NT2/D1 (cell line): Measurements from ENCODE around the gene SEPTIN12.

Experiments
- DNase-seq: peaks from one replicate; pipeline ENCODE4 v3.0.0-alpha.2; 2011; ENCODE audit warnings: low read depth, low spot score
- H3K27me3 ChIP-seq: 2 replicates; pipeline ENCODE4 v1.6.0; 2011; ENCODE audit warnings: mild to moderate bottlenecking; ENCODE audit not compliant: insufficient read length, insufficient read depth
- H3K36me3 ChIP-seq: 2 replicates; pipeline ENCODE4 v1.6.1; 2011; ENCODE audit warnings: mild to moderate bottlenecking, low read length, mixed read lengths; ENCODE audit not compliant: insufficient read depth, insufficient read length
- H3K4me1 ChIP-seq: 2 replicates; pipeline ENCODE4 v1.5.1; 2011; ENCODE audit not compliant: insufficient read depth, insufficient read length
- H3K4me3 ChIP-seq: 2 replicates; pipeline ENCODE4 v1.5.1; 2011; ENCODE audit warnings: low read depth; ENCODE audit not compliant: insufficient read length
- H3K9ac ChIP-seq: 2 replicates; pipeline ENCODE4 v1.6.0; 2011; ENCODE audit warnings: low read depth; ENCODE audit not compliant: insufficient read length
- H3K9me3 ChIP-seq: 2 replicates; pipeline ENCODE4 v1.5.1; 2011; ENCODE audit warnings: mild to moderate bottlenecking, low read length; ENCODE audit not compliant: insufficient read depth
- SUZ12 ChIP-seq: IDR thresholded peaks from 2 replicates; pipeline ENCODE4 v1.6.1; 2011; ENCODE audit not compliant: insufficient read length, insufficient read depth; ENCODE audit errors: extremely low read depth
- YY1 ChIP-seq: IDR thresholded peaks from 2 replicates; pipeline ENCODE4 v1.6.1; 2011; ENCODE audit not compliant: insufficient read length, insufficient read depth
- ZNF274 ChIP-seq: IDR thresholded peaks from 2 replicates; pipeline ENCODE4 v1.6.1; 2011; ENCODE audit warnings: mild to moderate bottlenecking, low read depth, low read length

SEPTIN12 gene

DNA sequence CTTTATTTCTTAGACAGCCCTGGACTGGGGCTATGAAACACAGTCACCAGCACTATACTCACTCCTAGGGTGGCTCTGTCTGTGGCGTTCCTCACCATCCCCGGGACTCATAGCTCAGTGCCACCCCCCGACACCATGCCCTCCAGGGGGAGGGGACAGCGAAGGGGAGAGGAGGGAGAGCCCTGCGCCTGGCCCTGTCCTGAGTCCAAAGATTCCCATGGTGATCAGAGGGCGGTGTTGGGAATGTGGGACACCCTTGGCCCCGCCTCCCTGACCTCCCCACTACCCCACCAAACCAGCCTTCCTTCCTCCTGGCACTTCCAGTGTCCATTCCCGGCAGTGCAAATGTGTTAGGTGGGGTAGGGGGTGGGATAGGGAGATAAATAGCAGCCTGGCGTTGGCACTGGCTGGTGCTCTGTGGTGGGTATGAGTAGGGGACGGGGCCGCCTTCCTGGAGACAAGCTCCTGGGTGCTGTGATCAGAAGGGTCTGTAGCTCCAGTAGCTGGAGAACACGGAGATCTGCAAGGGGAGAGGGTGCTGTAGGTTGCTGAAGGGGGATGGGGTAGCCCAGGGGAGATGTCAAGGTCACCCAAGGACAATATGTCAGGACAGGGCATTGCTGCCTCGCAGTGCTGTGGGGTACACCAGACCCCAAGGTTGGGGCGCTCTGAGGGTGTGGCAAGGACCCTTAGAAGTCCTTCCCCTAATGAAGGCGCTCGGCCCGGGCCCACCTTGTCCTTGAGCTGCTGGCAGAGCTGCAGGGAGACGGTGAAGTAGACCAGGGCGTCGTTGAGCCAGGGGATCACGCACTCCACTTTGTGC is 9.0 kb upstream of the SEPTIN12 start:
- no peaks in the 10 kb centered on the region for H3K9me3 ChIP-seq
- peaks cover 25% of the 10 kb centered on the region for H3K4me1 ChIP-seq
- H3K4me3 ChIP-seq: no peak overlapping the region
- peaks cover 3% of the 10 kb centered on the region for H3K27me3 ChIP-seq
- no peak overlapping the region for H3K9ac ChIP-seq
- no peak for TF ChIP-seq YY1
- no peak for TF ChIP-seq SUZ12
- no peak for TF ChIP-seq ZNF274
- H3K36me3 ChIP-seq: peaks cover 44% of the 10 kb centered on the region
- DNase-seq: no peak

DNA sequence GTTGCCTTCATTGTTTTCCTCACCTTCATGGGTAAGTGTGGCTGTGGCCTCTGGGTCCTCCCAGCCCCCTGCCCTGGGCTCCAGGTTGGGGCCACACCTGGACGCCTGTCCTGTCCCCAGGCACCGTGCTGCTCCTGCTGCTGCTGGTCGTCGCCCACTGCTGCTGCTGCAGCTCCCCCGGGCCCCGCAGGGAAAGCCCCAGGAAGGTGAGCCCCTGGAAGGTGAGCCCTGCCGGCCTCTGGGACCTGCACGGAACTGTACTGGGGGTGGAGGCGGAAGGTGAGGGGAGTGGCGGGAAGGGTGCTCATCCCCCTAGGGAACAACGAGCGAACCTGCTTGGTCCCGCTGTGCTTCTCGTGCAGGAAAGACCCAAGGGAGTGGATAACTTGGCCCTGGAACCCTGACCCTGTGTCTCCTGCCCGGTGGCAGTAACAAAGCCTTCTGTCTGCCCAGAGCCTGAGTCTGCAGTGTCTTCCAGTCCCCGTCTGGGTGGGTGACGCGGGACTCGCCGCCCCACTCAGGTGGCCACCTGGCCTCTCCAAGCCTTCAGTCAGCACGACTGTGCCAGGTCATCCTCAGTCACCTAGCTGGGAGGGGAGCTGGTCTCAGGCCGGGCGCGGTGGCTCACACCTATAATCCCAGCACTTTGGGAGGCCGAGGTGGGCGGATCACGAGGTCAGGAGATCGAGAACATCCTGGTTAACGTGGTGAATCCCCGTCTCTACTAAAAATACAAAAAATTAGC is 7.9 kb upstream of the SEPTIN12 start:
- Histone ChIP-seq H3K27me3 (peaks cover 3% of the 10 kb centered on the region), H3K4me1 (peaks cover 19% of the 10 kb centered on the region), H3K9me3 (no peaks in the 10 kb centered on the region), H3K36me3 (peaks cover 44% of the 10 kb centered on the region), H3K9ac (no peak overlapping the region), H3K4me3 (no peak overlapping the region)
- DNase-seq: no peak
- TF ChIP-seq ZNF274: no peak
- no peak for TF ChIP-seq SUZ12
- no peak for TF ChIP-seq YY1

DNA sequence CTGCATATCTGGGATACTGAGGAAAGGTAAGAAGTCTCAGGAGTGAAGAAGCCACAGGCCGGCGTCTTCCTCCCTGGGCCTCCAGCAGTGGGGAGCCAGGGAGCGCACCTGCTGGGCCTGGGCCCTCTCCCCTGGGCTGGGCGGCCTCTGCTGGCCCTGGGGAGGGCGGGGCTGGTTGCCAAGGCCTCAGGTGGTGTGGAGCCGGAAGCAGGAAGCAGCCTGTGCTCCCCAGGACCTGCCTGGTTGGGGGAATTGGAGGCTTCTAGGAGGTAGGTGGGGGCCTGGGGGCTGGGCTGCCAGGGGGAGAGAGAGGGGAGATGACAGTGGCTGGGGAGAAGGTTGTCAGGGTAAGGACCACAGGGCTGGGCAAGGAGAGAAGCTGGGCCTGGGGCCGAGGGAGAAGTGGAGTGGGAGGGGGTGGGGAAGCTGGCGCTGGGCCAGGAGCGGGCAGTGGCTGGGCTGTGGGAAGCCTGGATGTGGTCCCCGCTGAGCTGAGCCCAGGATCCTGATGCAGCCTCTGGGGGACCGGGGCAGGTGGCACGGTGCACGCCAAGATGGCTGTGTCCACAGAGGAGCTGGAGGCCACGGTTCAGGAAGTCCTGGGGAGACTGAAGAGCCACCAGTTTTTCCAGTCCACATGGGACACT is 7.2 kb upstream of the SEPTIN12 start, which contains the start of gene SMIM22:
Gene SMIM22, plus strand, starts transcription at position 189 of the 647 bp plus-strand sequence. Its CDS starts 366 bp downstream, at position 555.
- Histone ChIP-seq H3K27me3 (no peaks in the 10 kb centered on the region), H3K4me1 (peaks cover 12% of the 10 kb centered on the region), H3K36me3 (peaks cover 39% of the 10 kb centered on the region), H3K9ac (no peak within 1 kb of the TSS), H3K9me3 (no peaks in the 10 kb centered on the region), H3K4me3 (no peak within 1 kb of the TSS)
- no peak for DNase-seq
- TF ChIP-seq SUZ12 (no peak), ZNF274 (no peak)

DNA sequence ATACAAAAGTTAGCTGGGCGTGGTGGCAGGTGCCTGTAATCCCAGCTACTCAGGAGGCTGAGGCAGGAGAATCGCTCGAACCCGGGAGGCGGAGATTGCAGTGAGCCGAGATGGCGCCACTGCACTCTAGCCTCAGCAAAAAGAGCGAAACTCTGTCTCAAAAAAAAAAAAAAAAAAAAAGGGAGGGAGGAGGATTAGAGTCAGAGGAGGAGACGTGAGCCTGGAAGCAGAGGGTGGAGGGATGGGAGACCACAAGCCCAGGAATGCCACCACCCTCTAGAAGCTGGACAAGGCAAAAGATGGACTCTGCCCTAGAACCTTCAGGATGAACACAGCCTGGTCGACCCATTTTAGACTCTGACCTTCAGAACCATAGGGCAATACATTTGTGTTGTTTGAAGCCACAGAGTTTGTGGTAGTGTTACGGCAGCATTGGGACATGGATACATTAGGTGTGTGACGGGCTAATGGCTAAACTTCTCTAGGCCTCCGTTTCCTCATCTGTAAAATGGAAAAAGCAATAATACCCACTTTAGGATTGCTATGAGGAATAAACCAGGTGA is 4.9 kb upstream of the SEPTIN12 start:
- Histone ChIP-seq H3K4me3 (no peak overlapping the region), H3K9me3 (no peaks in the 10 kb centered on the region), H3K36me3 (peaks cover 21% of the 10 kb centered on the region), H3K27me3 (no peaks in the 10 kb centered on the region), H3K4me1 (peaks cover 12% of the 10 kb centered on the region), H3K9ac (peak overlapping the region; percentile 0)
- TF ChIP-seq SUZ12: no peak
- no peak for DNase-seq

DNA sequence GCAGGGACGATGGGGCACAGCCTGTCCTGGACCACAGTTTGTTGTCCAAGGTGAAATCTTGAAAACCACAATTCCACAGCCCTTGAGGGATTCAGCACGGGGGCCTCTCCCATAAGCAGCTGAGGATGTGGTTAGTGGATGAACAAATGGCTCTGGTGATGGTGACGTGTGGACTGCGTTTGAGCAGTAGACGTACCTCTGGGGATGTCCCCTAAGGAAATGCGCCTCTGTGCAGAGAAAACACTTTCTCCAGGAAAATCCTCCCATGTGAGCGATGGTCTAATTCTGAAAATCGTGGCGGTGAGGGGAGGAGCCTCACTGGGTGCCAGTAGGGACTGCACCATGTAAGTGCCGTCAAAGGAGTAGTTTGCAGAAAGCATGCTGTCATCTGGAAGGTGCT is 2.7 kb upstream of the SEPTIN12 start:
- no peak for TF ChIP-seq YY1
- Histone ChIP-seq H3K9me3 (no peaks in the 10 kb centered on the region), H3K4me3 (no peak overlapping the region), H3K4me1 (peaks cover 17% of the 10 kb centered on the region), H3K9ac (no peak overlapping the region), H3K27me3 (no peaks in the 10 kb centered on the region), H3K36me3 (peaks cover 4% of the 10 kb centered on the region)
- DNase-seq: no peak

DNA sequence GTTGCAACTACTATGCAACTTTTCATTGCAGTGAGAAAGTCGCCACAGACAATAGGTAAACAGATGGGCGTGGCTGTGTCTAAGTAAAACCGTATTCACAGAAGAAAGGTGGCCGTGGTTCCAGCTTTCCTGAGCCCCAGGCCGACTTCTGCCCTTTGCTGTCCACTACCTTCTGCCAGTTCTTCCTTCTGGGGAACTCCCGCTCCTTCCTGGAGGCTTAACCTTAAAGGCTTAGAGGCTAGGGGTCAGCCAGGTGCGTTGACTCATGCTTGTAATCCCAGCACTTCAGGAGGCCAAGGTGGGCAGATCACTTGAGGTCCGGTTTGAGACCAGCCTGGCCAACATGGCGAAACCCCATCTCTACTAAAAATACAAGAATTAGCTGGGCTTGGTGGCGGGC is 2.1 kb upstream of the SEPTIN12 start:
- no peak for TF ChIP-seq SUZ12
- no peak for TF ChIP-seq ZNF274
- TF ChIP-seq YY1: no peak
- Histone ChIP-seq H3K9me3 (no peaks in the 10 kb centered on the region), H3K36me3 (no peaks in the 10 kb centered on the region), H3K9ac (no peak overlapping the region), H3K27me3 (no peaks in the 10 kb centered on the region), H3K4me1 (peaks cover 17% of the 10 kb centered on the region), H3K4me3 (no peak overlapping the region)
- no peak for DNase-seq

DNA sequence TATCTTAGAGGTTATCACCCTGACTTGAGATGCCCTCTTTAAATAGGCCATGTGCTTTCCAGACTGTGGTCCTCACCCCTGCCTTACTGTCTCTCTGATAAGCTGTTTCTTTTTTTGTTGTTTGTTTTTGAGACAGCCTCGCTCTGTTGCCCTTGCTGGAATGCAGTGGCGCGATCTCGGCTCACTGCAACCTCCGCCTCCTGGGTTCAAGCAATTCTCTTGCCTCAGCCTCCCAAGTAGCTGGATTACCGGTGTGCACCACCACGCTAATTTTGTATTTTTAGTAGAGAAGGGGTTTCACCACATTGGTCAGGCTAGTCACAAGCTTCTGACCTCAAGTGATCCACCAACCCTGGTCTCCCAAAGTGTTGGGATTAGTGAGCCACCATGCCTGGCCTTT is 765 bp upstream of the SEPTIN12 start:
- no peak for TF ChIP-seq YY1
- TF ChIP-seq SUZ12: no peak
- TF ChIP-seq ZNF274: no peak
- no peak overlapping the region for H3K4me3 ChIP-seq
- H3K9ac ChIP-seq: no peak overlapping the region
- H3K9me3 ChIP-seq: no peaks in the 10 kb centered on the region
- H3K4me1 ChIP-seq: peaks cover 21% of the 10 kb centered on the region
- H3K27me3 ChIP-seq: no peaks in the 10 kb centered on the region
- no peaks in the 10 kb centered on the region for H3K36me3 ChIP-seq
- no peak for DNase-seq
